ENCODE results near the gene HAPLN2.
"Not testable (repeated sequence)": the region's sequence is repeated elsewhere in the genome, so short reads cannot be mapped to it uniquely, and the experiment has no call there.

HAPLN2 gene

DNA sequence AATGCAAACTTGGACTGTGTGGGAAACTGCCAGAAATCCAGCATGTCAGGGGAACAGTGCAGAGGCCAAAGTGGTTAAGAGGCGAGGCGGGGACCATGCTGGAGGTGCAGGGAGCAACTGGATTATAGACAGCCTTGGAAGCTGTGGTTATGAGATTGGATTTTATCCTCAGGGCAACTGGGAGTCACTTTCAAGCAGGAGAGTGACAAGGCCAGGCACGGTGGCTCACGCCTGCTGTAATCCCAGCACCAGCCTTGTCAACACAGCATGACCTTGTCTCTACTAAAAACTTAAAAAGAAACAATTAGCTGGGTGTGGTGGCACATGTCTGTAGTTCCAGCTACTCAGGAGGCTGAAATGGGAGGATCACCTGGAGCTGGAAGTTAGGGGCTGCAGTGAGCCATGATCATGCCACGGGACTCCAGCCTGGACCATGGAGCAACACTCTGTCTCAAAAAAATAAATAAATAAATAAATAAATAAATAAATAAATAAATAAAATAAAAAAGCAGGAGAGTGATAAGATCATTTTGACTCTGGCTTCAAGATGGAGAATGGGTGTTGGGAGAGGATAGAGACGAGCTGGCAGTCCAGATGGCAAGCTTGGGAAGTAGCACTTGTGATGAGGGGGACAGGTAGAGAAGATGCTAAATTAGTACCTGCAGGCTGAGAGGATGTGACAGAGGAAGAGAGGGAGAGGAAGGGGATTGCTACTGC is 3.5 kb downstream of the HAPLN2 start:
- no peak for DNase-seq
- no peak overlapping the region for H3K27ac Mint-ChIP-seq
- H3K36me3 Mint-ChIP-seq (ENCODE audit: low read depth) = no peaks in the 10 kb centered on the region
- H3K4me3 Mint-ChIP-seq = no peak overlapping the region
- peaks cover 12% of the 10 kb centered on the region for H3K4me1 Mint-ChIP-seq (ENCODE audit: low read depth)
- no peaks in the 10 kb centered on the region for H3K9me3 Mint-ChIP-seq
- peaks cover 82% of the 10 kb centered on the region for H3K27me3 Mint-ChIP-seq

DNA sequence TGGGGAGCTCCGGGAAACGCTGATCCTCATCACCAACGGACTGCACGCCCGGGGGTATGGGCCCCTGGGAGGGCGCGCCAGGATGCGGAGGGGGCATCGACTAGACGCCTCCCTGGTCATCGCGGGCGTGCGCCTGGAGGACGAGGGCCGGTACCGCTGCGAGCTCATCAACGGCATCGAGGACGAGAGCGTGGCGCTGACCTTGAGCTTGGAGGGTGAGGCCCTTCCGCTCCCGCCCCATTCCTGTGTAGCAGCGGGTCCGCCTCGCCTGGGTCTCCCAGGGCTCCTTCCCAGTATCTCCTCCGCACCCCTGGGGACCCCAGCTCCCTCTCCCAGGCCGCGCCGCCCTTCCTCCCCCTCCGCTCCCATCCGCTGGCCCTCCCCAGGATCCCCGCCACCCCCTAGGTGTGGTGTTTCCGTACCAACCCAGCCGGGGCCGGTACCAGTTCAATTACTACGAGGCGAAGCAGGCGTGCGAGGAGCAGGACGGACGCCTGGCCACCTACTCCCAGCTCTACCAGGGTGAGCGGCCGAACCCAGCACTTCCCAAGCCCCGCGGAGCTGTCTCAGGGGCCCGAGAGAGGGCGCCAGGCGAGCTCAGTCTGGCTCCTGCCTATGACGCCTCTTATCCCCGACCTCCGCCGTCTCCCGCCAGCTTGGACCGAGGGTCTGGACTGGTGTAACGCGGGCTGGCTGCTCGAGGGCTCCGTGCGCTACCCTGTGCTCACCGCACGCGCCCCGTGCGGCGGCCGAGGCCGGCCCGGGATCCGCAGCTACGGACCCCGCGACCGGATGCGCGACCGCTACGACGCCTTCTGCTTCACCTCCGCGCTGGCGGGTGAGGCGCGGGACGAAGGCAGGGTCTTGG is 5.0 kb downstream of the HAPLN2 start:
- Mint-ChIP-seq H3K36me3 (ENCODE audit: low read depth) (no peaks in the 10 kb centered on the region), H3K9me3 (no peaks in the 10 kb centered on the region), H3K27ac (no peak overlapping the region), H3K4me3 (peak overlapping the region; percentile 53), H3K4me1 (ENCODE audit: low read depth) (peaks cover 12% of the 10 kb centered on the region), H3K27me3 (peaks cover 75% of the 10 kb centered on the region)
- DNase-seq = peak; percentile 70

DNA sequence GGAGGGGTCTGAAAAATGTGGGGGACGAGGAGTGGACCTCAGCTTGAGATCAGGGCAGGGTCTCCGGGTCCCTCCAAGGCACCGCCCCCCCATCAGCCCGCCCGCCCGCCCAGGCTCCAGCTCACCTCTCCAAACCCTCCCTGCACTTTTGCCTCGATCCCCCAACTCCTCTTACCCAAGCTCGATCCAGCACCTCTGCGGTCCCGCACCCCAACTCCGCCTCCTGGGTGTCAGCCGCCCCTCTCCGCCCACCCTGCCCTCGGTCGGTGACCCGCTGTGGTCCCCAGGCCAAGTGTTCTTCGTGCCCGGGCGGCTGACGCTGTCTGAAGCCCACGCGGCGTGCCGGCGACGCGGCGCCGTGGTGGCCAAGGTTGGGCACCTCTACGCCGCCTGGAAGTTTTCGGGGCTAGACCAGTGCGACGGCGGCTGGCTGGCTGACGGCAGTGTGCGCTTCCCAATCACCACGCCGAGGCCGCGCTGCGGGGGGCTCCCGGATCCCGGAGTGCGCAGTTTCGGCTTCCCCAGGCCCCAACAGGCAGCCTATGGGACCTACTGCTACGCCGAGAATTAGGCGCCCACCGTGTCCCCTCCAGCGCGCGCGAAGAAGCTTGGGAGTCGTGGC is 5.7 kb downstream of the HAPLN2 start:
- no peaks in the 10 kb centered on the region for H3K36me3 Mint-ChIP-seq (ENCODE audit: low read depth)
- peaks cover 12% of the 10 kb centered on the region for H3K4me1 Mint-ChIP-seq (ENCODE audit: low read depth)
- H3K9me3 Mint-ChIP-seq = no peaks in the 10 kb centered on the region
- peak overlapping the region; percentile 41 for H3K4me3 Mint-ChIP-seq
- DNase-seq = peak; percentile 45
- no peak overlapping the region for H3K27ac Mint-ChIP-seq
- H3K27me3 Mint-ChIP-seq = peaks cover 73% of the 10 kb centered on the region

DNA sequence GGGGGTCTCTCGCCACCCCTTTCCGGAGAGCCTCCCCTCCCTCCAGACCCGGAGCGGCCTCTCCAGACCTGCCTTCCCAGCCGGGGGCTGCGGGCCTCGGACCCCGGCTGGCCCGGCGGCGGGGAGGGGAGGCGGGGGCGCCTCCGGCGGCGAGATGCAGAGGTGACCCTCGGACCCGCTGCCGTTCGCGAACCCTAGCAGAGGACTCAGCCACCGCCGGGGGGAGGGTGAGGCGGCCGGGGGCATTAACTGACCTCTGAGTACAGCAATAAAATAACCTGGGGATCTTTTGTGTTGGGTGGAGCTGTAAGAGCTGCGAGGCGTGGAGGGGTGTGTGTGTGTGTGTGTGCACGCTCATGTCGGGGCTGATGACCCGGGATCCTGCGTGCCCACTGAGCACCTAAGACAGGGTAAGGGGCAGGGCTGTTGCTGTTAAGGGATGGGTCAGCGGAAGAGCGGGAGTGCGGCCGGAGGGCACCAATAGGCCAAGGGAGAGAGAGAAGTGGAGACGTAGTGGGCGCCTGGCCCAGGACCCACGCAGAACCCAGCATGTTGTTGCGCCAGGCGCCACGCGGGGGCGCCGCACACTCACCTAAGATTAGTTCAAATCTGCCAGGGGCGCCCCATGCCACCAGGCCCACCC is 6.3 kb downstream of the HAPLN2 start:
- H3K36me3 Mint-ChIP-seq (ENCODE audit: low read depth) = no peaks in the 10 kb centered on the region
- peak; percentile 84 for DNase-seq
- H3K9me3 Mint-ChIP-seq = no peaks in the 10 kb centered on the region
- H3K27ac Mint-ChIP-seq = no peak overlapping the region
- peak overlapping the region; percentile 71 for H3K4me3 Mint-ChIP-seq
- peaks cover 12% of the 10 kb centered on the region for H3K4me1 Mint-ChIP-seq (ENCODE audit: low read depth)
- H3K27me3 Mint-ChIP-seq = peaks cover 70% of the 10 kb centered on the region

DNA sequence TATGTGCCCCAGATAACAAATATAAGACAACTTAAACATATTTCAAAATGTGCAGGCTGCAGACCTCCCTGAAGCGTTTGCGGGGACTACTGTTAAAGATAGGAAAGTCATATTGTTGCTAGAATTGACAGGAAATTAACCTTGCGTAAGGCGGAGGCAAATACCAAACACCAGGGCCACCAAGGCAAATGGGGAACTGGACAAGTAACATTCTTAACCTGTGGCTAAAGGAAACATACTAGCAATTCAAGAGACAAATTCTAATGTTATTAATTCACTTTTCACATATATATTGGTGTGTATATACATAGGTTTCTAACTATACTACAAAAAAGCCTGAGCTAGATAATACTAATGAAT is 6.8 kb downstream of the HAPLN2 start:
- no peak overlapping the region for H3K27ac Mint-ChIP-seq
- no peak for DNase-seq
- no peaks in the 10 kb centered on the region for H3K36me3 Mint-ChIP-seq (ENCODE audit: low read depth)
- no peaks in the 10 kb centered on the region for H3K9me3 Mint-ChIP-seq
- H3K27me3 Mint-ChIP-seq = peaks cover 71% of the 10 kb centered on the region
- peaks cover 12% of the 10 kb centered on the region for H3K4me1 Mint-ChIP-seq (ENCODE audit: low read depth)
- no peak overlapping the region for H3K4me3 Mint-ChIP-seq

DNA sequence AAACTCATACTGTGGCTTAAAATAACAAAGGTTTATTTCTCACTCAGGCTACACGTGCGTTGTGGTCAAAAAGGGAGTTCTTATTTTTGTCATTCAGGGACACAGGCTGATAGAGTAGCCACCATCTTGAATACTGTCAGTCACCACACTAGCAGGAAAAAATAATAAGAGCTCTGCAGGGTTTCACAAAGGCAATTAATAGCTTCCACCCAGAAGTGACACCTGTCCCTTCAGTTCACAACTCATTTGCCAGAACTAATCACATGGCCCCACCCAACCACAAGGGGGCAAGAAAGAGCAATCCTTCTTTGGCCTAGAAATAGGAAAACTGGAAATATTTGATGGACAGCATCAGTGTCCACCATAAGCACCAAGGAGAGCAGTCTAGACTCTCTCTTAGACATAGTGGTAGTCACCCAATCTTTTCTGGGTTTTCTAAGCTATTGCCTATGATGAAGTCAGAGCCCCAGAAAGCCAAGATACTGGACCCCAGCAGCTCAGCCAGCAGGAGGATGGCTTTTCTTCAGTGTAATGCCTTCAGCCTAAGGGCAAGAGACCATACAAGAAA is 8.2 kb downstream of the HAPLN2 start:
- H3K9me3 Mint-ChIP-seq = no peaks in the 10 kb centered on the region
- H3K4me1 Mint-ChIP-seq (ENCODE audit: low read depth) = peaks cover 12% of the 10 kb centered on the region
- H3K27ac Mint-ChIP-seq = no peak overlapping the region
- H3K36me3 Mint-ChIP-seq (ENCODE audit: low read depth) = no peaks in the 10 kb centered on the region
- peaks cover 70% of the 10 kb centered on the region for H3K27me3 Mint-ChIP-seq
- no peak overlapping the region for H3K4me3 Mint-ChIP-seq
- no peak for DNase-seq

DNA sequence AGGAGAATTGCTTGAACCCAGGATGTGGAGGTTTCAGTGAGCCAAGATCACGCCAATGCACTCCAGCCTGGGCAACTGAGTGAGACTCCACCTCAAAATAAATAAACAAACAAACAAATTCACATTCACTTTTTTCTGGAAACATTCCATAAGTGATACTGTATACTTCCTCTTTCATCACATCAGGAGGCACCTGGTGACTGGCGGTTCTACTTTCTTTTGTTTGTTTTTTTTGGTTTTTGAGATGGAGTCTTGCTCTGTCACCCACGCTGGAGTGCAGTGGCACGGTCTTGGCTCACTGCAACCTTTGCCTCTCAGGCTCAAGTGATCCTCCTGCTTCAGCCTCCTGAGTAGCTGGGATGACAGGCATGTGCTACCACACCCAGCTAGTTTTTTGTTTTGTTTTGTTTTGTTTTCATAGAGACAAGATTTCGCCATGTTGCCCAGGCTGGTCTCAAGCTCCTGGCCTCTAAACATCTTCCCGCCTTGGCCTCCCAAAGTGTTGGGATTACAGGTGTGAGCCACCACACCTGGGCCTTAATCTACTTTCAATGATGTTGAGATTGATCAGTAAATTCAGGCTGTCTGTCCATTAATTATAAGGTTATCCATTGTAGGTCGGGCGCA is 10.7 kb downstream of the HAPLN2 start:
- Mint-ChIP-seq H3K4me3 (no peak overlapping the region), H3K4me1 (ENCODE audit: low read depth) (peaks cover 9% of the 10 kb centered on the region), H3K27ac (no peak overlapping the region), H3K27me3 (peaks cover 68% of the 10 kb centered on the region), H3K9me3 (no peaks in the 10 kb centered on the region), H3K36me3 (ENCODE audit: low read depth) (no peaks in the 10 kb centered on the region)
- DNase-seq = no peak

DNA sequence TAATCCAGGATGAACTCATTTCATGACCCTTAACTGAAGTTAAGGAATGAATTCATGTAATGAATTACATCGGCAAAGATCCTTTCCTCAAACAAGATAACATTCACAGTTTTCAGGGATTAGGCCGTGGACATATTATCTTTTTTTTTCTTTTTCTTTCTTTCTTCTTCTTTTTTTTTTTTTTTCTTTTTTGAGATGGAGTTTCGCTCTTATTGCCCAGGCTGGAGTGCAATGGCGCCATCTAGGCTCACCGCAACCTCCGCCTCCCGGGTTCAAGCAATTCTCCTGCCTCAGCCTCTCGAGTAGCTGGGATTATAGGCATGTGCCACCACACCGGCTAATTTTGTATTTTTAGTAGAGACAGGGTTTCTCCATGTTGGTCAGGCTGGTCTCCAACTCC is 11.9 kb downstream of the HAPLN2 start:
- not testable (repeated sequence) for H3K4me3 Mint-ChIP-seq; H3K27ac Mint-ChIP-seq; H3K36me3 Mint-ChIP-seq (ENCODE audit: low read depth); H3K9me3 Mint-ChIP-seq; DNase-seq; H3K4me1 Mint-ChIP-seq (ENCODE audit: low read depth)
- H3K27me3 Mint-ChIP-seq = peaks cover 66% of the 10 kb centered on the region

DNA sequence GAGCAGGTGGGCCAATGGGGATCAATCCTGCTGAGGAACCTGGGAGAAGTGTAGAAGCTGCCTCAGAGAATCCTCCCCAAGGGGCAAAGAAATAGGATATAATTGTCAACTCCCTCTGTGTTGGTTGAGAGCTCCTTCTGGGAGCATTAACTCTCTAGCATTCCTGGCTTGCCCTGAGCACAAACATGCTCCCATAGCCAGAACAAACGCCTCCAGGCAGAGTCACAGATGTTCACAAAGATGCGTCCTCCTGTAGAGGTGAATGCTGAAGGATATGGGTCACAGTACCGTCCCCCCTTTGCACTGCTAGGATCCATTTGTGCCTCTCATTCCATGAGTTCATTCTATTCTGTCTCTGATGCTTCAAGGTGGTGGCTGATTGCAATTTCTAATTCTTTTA is 13.1 kb downstream of the HAPLN2 start:
- no peak overlapping the region for H3K27ac Mint-ChIP-seq
- H3K27me3 Mint-ChIP-seq = peaks cover 66% of the 10 kb centered on the region
- H3K9me3 Mint-ChIP-seq = no peaks in the 10 kb centered on the region
- H3K4me1 Mint-ChIP-seq (ENCODE audit: low read depth) = no peaks in the 10 kb centered on the region
- DNase-seq = no peak
- H3K4me3 Mint-ChIP-seq = no peak overlapping the region
- no peaks in the 10 kb centered on the region for H3K36me3 Mint-ChIP-seq (ENCODE audit: low read depth)

DNA sequence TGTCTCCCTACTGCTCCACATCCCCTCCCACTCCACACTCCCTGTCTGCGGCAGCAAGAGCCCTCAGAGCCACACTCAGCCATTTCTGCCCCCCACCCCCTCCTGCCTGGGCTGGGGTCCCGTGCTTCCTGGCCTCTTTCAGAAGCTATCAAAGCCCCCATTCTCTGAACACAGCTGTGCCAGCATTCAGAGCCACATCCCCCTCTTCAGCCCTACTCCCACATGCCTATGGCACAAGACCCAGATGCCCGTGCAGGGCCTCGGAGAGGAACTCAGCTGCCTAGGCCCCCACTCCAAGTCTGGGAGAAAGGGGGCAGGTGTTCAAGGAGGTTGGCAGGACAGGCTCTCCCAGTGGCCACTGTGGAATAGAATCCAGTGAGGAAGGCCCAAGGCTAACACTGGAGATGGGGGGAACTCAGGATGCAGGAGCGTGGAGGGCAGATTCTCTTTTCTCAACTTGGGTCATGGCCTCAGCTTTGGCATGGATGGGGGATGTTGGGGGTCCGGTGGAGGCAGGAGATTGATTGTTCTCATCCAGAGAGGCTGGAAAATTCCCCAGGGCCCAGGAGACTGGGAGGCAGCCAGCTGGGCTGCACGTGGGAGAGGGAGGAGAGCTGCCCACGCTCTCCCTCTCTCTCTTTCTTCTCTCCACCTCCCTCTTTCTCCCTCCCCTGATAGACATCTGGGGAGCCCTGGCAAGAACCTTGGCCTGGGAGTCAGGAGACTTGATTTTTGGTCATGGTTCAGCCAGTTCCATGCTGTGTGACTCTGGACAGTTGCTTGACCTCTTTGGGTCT is 19.2 kb downstream of the HAPLN2 start:
- Mint-ChIP-seq H3K4me3 (no peak overlapping the region), H3K36me3 (ENCODE audit: low read depth) (no peaks in the 10 kb centered on the region), H3K9me3 (no peaks in the 10 kb centered on the region), H3K4me1 (ENCODE audit: low read depth) (peaks cover 15% of the 10 kb centered on the region), H3K27ac (no peak overlapping the region), H3K27me3 (peaks cover 78% of the 10 kb centered on the region)
- no peak for DNase-seq

DNA sequence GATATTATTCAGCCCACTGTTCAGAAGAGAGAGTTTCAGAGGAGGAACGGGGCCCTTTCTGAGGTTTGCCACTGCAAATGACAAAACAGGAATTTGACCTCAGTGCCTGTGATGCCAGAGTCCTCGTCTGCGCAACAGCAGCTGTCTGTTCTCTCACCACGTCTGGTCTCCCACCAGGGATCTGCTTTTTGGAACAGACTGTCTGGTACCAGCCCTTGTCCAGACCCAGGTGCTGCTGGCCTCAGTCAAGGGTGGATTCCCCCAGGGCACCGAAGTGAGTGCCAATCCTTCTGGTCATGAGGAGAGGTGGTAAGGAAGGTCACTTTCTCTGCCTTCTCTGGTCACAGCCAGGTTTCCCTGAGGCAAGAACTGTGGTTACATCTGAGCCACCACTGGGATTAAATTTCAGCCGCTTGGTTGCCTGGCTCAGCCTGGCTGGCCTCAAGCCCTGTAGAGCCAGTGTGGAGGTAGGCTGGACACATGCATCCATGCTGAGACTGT is 20.4 kb downstream of the HAPLN2 start:
- Mint-ChIP-seq H3K9me3 (no peaks in the 10 kb centered on the region), H3K27me3 (peaks cover 81% of the 10 kb centered on the region), H3K27ac (no peak overlapping the region), H3K4me1 (ENCODE audit: low read depth) (peaks cover 20% of the 10 kb centered on the region), H3K4me3 (no peak overlapping the region), H3K36me3 (ENCODE audit: low read depth) (no peaks in the 10 kb centered on the region)
- DNase-seq = no peak

DNA sequence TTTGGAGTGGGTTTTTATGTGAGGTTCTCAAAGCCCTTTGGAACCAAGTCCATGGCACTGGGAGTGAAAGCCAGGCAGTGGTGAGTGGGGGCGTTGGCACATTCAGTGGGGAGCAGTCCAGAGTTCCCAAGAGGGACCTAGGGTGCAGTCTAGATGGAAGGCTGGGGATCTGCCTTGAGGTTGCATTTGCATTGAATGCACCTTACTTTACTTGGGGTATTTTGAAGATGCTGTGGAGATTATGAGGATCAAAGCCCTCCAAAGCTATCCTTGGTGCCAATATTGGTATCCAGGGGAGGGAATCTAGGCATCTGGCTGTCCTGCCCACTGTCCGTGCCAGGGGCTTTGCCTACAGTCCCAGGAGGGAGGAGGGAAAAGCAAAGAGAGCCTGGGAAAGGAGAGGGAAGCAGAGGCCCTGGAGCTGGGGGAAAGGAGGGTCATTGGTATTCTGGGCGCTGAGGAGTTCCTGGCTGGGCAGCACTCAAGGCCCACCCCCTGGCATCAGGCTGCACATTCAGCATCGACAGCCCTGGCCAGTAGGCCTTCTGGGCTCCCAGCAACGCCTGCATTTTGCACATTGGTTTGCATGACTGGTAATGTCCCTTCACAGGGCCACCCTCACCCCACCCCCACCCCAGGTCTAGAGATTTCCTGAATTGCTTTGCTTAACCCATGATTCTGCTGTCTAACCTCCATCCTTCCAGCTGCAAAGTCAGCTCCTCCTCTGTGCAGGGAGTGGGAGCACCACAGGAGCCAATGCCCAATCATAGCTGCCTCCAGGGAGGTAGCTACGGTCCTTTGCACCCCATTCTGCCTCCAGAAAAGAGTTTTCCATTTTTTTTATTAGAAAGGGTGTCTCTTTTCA is 21.9 kb downstream of the HAPLN2 start:
- H3K27ac Mint-ChIP-seq = no peak overlapping the region
- H3K4me3 Mint-ChIP-seq = no peak overlapping the region
- DNase-seq = no peak
- peaks cover 85% of the 10 kb centered on the region for H3K27me3 Mint-ChIP-seq
- H3K9me3 Mint-ChIP-seq = no peaks in the 10 kb centered on the region
- no peaks in the 10 kb centered on the region for H3K36me3 Mint-ChIP-seq (ENCODE audit: low read depth)
- peaks cover 20% of the 10 kb centered on the region for H3K4me1 Mint-ChIP-seq (ENCODE audit: low read depth)
